Ishikawa (cell line): ENCODE data around the gene PIK3AP1.

Experiments
- CEBPB ChIP-seq: IDR thresholded peaks from 2 replicates; pipeline ENCODE4 v1.6.1; 2012
- CREB1 ChIP-seq: IDR thresholded peaks from 2 replicates; pipeline ENCODE4 v1.6.1; 2012; ENCODE audit warnings: low read depth
- EGR1 ChIP-seq: IDR thresholded peaks from 2 replicates; pipeline ENCODE4 v1.6.1; 2012
- EP300 ChIP-seq: IDR thresholded peaks from 2 replicates; pipeline ENCODE4 v1.6.1; 2012; ENCODE audit warnings: borderline replicate concordance
- FOXM1 ChIP-seq: IDR thresholded peaks from 2 replicates; pipeline ENCODE4 v1.6.1; 2012; ENCODE audit warnings: low read depth, borderline replicate concordance
- MAX ChIP-seq: IDR thresholded peaks from 2 replicates; pipeline ENCODE4 v1.6.1; 2012
- NFIC ChIP-seq: IDR thresholded peaks from 2 replicates; pipeline ENCODE4 v1.6.1; 2012
- RAD21 ChIP-seq: IDR thresholded peaks from 2 replicates; pipeline ENCODE4 v1.6.1; 2012; ENCODE audit warnings: low read depth
- TAF1 ChIP-seq: IDR thresholded peaks from 2 replicates; pipeline ENCODE4 v1.6.1; 2012; ENCODE audit warnings: low read depth, mild to moderate bottlenecking
- TCF12 ChIP-seq: IDR thresholded peaks from 2 replicates; pipeline ENCODE4 v1.6.1; 2012; ENCODE audit warnings: low read depth
- TEAD4 ChIP-seq: IDR thresholded peaks from 2 replicates; pipeline ENCODE4 v1.6.1; 2012
- USF1 ChIP-seq: IDR thresholded peaks from 2 replicates; pipeline ENCODE4 v1.6.1; 2012
- YY1 ChIP-seq: IDR thresholded peaks from 2 replicates; pipeline ENCODE4 v1.6.1; 2012; ENCODE audit warnings: low read depth
- ZBTB7A ChIP-seq: IDR thresholded peaks from 2 replicates; pipeline ENCODE4 v1.6.1; 2012; ENCODE audit warnings: low read depth
- TF ChIP-seq, protein P1 (sequence below): IDR thresholded peaks from 2 replicates; pipeline ENCODE4 v1.6.1; 2012; ENCODE audit warnings: low read depth, mild to moderate bottlenecking

The PIK3AP1 gene

DNA sequence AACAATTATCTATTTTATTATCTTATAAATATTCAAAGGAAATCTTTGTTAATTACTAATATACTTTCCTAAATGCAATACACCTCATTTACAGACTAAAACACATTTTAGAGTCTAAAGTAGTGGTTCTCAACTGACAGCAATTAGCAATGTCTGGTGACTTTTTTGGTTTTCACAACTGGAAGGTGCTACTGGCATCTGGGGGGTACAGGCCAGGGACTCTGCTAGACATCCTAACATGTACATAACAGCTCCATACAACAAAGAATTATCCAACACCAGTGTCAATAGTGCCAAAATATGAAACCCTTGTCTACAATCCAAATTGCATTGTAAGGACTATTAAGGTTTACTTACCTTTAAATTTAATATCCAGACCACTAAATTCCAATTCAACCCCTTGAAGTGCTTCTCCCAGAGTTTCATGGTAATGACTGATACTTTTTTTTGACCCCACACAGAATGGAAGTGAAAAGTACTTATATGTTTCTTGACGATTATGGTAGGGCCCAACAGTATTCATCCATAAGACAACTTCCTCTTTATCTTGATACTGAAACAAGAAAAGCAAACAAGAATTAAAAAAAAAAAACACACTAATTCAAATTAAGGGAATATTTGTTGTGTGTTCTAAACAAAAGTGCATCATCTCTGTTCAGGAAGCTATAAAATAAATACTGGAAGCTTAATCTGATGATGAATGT, 143.9 kb downstream of the PIK3AP1 start:
- TF ChIP-seq CREB1, result no peak
- TF ChIP-seq MAX, result no peak
- TF ChIP-seq CEBPB, result no peak
- TF ChIP-seq TCF12, result no peak
- no peak for TF ChIP-seq RAD21
- no peak for TF ChIP-seq USF1
- TF ChIP-seq FOXM1, result no peak
- TF ChIP-seq ZBTB7A, result no peak
- TF ChIP-seq TAF1, result no peak
- TF ChIP-seq TEAD4, result no peak
- no peak for TF ChIP-seq YY1
- TF ChIP-seq, protein P1, sequence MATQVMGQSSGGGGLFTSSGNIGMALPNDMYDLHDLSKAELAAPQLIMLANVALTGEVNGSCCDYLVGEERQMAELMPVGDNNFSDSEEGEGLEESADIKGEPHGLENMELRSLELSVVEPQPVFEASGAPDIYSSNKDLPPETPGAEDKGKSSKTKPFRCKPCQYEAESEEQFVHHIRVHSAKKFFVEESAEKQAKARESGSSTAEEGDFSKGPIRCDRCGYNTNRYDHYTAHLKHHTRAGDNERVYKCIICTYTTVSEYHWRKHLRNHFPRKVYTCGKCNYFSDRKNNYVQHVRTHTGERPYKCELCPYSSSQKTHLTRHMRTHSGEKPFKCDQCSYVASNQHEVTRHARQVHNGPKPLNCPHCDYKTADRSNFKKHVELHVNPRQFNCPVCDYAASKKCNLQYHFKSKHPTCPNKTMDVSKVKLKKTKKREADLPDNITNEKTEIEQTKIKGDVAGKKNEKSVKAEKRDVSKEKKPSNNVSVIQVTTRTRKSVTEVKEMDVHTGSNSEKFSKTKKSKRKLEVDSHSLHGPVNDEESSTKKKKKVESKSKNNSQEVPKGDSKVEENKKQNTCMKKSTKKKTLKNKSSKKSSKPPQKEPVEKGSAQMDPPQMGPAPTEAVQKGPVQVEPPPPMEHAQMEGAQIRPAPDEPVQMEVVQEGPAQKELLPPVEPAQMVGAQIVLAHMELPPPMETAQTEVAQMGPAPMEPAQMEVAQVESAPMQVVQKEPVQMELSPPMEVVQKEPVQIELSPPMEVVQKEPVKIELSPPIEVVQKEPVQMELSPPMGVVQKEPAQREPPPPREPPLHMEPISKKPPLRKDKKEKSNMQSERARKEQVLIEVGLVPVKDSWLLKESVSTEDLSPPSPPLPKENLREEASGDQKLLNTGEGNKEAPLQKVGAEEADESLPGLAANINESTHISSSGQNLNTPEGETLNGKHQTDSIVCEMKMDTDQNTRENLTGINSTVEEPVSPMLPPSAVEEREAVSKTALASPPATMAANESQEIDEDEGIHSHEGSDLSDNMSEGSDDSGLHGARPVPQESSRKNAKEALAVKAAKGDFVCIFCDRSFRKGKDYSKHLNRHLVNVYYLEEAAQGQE, result no peak
- TF ChIP-seq EGR1, result no peak
- TF ChIP-seq NFIC, result no peak
- TF ChIP-seq EP300, result no peak

GRCh38 chr10:96573036-96573435, 147.3 kb downstream of the PIK3AP1 start:
- TF ChIP-seq ZBTB7A (no peak), NFIC (no peak), EGR1 (no peak), CEBPB (no peak), YY1 (no peak), TAF1 (no peak), TCF12 (no peak), CREB1 (no peak), RAD21 (no peak), FOXM1 (no peak), TEAD4 (no peak), MAX (no peak), USF1 (no peak), EP300 (no peak)
- TF ChIP-seq, protein P1, result no peak

- no peak for TF ChIP-seq EP300
- no peak for TF ChIP-seq CREB1
- no peak for TF ChIP-seq USF1
- TF ChIP-seq, protein P1, result no peak
- no peak for TF ChIP-seq ZBTB7A
- TF ChIP-seq CEBPB, result no peak
- no peak for TF ChIP-seq MAX
Measured at GRCh38 chr10:96570983-96571964, 149.0 kb downstream of the PIK3AP1 start.
